ENCODE results near the gene SLIT1.

The SLIT1 gene

GRCh38 chr10:97075421-97075820, 110.3 kb downstream of the SLIT1 start:
- Histone ChIP-seq H2BK120ac (ENCODE audit: low read depth, low read length) (no peak overlapping the region), H2BK12ac (ENCODE audit: low read length in 2 of 2) (no peak overlapping the region), H3K79me1 (replicated peaks; ENCODE audit: low read length, poor library complexity, severe bottlenecking) (no peaks in the 10 kb centered on the region), H3K27me3 (ENCODE audit: control insufficient read depth in 1 of 2, insufficient read depth in 1 of 2, low read length in 2 of 2) (peaks cover 93 to 95% of the 10 kb centered on the region in 2 experiments), H3K23ac (ENCODE audit: low read length in 2 of 2) (no peak overlapping the region), H3K18ac (ENCODE audit: low read depth in 1 of 2, low read length in 2 of 2) (no peak overlapping the region), H2BK5ac (ENCODE audit: low read depth, low read length, poor library complexity, severe bottlenecking) (no peak overlapping the region), H3K4me1 (ENCODE audit: control insufficient read depth, insufficient read depth, low read depth, low read length) (no peaks in the 10 kb centered on the region), H4K8ac (ENCODE audit: low read length) (no peak overlapping the region), H3K4me2 (ENCODE audit: low read length, poor library complexity, severe bottlenecking) (no peak overlapping the region), H4K91ac (ENCODE audit: low read length) (no peak overlapping the region), H2AFZ (ENCODE audit: low read depth, low read length) (no peak overlapping the region), H2BK15ac (ENCODE audit: low read depth, poor library complexity, severe bottlenecking) (no peak overlapping the region), H2AK5ac (ENCODE audit: low read length, severe bottlenecking) (no peak overlapping the region), H3K9ac (ENCODE audit: low read length) (no peak overlapping the region), H3K4me3 (ENCODE audit: insufficient read depth in 1 of 2, low read depth in 1 of 2, low read length in 2 of 2) (no peak overlapping the region), H3K9me3 (ENCODE audit: control insufficient read depth, low read length) (no peaks in the 10 kb centered on the region), H3K14ac (ENCODE audit: low read length in 2 of 2) (no peak overlapping the region), H3K36me3 (ENCODE audit: control insufficient read depth in 1 of 2, insufficient read depth in 2 of 2, low read depth in 1 of 2, low read length in 2 of 2) (no peaks in the 10 kb centered on the region), H3K27ac (ENCODE audit: low read length, poor library complexity, severe bottlenecking) (no peak overlapping the region), H3K4ac (ENCODE audit: low read depth in 1 of 2, low read length in 2 of 2) (no peak overlapping the region)
- no peak for DNase-seq
- 86% methylated on average over 7 of the region's 7 CpGs for WGBS

- H2AK5ac ChIP-seq (ENCODE audit: low read length, severe bottlenecking) = no peak overlapping the region
- 79% methylated on average over 15 of the region's 15 CpGs for WGBS
- no peak overlapping the region for H2AFZ ChIP-seq (ENCODE audit: low read depth, low read length)
- DNase-seq = no peak
- no peak overlapping the region for H2BK120ac ChIP-seq (ENCODE audit: low read depth, low read length)
- H3K23ac ChIP-seq (ENCODE audit: low read length in 2 of 2) = no peak overlapping the region
- H2BK15ac ChIP-seq (ENCODE audit: low read depth, poor library complexity, severe bottlenecking) = no peak overlapping the region
- no peak overlapping the region for H3K4ac ChIP-seq (ENCODE audit: low read depth in 1 of 2, low read length in 2 of 2)
- no peak overlapping the region for H3K4me2 ChIP-seq (ENCODE audit: low read length, poor library complexity, severe bottlenecking)
- H3K27ac ChIP-seq (ENCODE audit: low read length, poor library complexity, severe bottlenecking) = no peak overlapping the region
- H2BK5ac ChIP-seq (ENCODE audit: low read depth, low read length, poor library complexity, severe bottlenecking) = no peak overlapping the region
- no peak overlapping the region for H3K9ac ChIP-seq (ENCODE audit: low read length)
- no peaks in the 10 kb centered on the region for H3K4me1 ChIP-seq (ENCODE audit: control insufficient read depth, insufficient read depth, low read depth, low read length)
- H3K14ac ChIP-seq (ENCODE audit: low read length in 2 of 2) = no peak overlapping the region
- no peak overlapping the region for H2BK12ac ChIP-seq (ENCODE audit: low read length in 2 of 2)
- H3K27me3 ChIP-seq (ENCODE audit: control insufficient read depth in 1 of 2, insufficient read depth in 1 of 2, low read length in 2 of 2) = peaks cover 93 to 95% of the 10 kb centered on the region in 2 experiments
- no peak overlapping the region for H3K18ac ChIP-seq (ENCODE audit: low read depth in 1 of 2, low read length in 2 of 2)
- no peak overlapping the region for H4K8ac ChIP-seq (ENCODE audit: low read length)
- no peak overlapping the region for H3K4me3 ChIP-seq (ENCODE audit: insufficient read depth in 1 of 2, low read depth in 1 of 2, low read length in 2 of 2)
- no peak overlapping the region for H4K91ac ChIP-seq (ENCODE audit: low read length)
- H3K9me3 ChIP-seq (ENCODE audit: control insufficient read depth, low read length) = peaks cover 6% of the 10 kb centered on the region
- no peaks in the 10 kb centered on the region for H3K79me1 ChIP-seq (replicated peaks; ENCODE audit: low read length, poor library complexity, severe bottlenecking)
- H3K36me3 ChIP-seq (ENCODE audit: control insufficient read depth in 1 of 2, insufficient read depth in 2 of 2, low read depth in 1 of 2, low read length in 2 of 2) = no peaks in the 10 kb centered on the region
These were observed 111.3 kb downstream of the SLIT1 start for GRCh38 chr10:97074256-97075145.

GRCh38 chr10:97072851-97073665, 112.7 kb downstream of the SLIT1 start:
- no peak overlapping the region for H2AK5ac ChIP-seq (ENCODE audit: low read length, severe bottlenecking)
- 57% methylated on average over 21 of the region's 21 CpGs for WGBS
- no peak overlapping the region for H2BK15ac ChIP-seq (ENCODE audit: low read depth, poor library complexity, severe bottlenecking)
- H3K4me1 ChIP-seq (ENCODE audit: control insufficient read depth, insufficient read depth, low read depth, low read length) = no peaks in the 10 kb centered on the region
- no peak overlapping the region for H3K23ac ChIP-seq (ENCODE audit: low read length in 2 of 2)
- no peak overlapping the region for H2BK120ac ChIP-seq (ENCODE audit: low read depth, low read length)
- H3K9ac ChIP-seq (ENCODE audit: low read length) = no peak overlapping the region
- no peak overlapping the region for H2BK12ac ChIP-seq (ENCODE audit: low read length in 2 of 2)
- H3K79me1 ChIP-seq (replicated peaks; ENCODE audit: low read length, poor library complexity, severe bottlenecking) = no peaks in the 10 kb centered on the region
- no peak overlapping the region for H4K91ac ChIP-seq (ENCODE audit: low read length)
- peaks cover 9% of the 10 kb centered on the region for H3K9me3 ChIP-seq (ENCODE audit: control insufficient read depth, low read length)
- no peak overlapping the region for H3K27ac ChIP-seq (ENCODE audit: low read length, poor library complexity, severe bottlenecking)
- H4K8ac ChIP-seq (ENCODE audit: low read length) = no peak overlapping the region
- no peak overlapping the region for H3K18ac ChIP-seq (ENCODE audit: low read depth in 1 of 2, low read length in 2 of 2)
- H3K4me2 ChIP-seq (ENCODE audit: low read length, poor library complexity, severe bottlenecking) = no peak overlapping the region
- no peaks in the 10 kb centered on the region for H3K36me3 ChIP-seq (ENCODE audit: control insufficient read depth in 1 of 2, insufficient read depth in 2 of 2, low read depth in 1 of 2, low read length in 2 of 2)
- H3K14ac ChIP-seq (ENCODE audit: low read length in 2 of 2) = no peak overlapping the region
- no peak overlapping the region for H2BK5ac ChIP-seq (ENCODE audit: low read depth, low read length, poor library complexity, severe bottlenecking)
- no peak overlapping the region for H3K4me3 ChIP-seq (ENCODE audit: insufficient read depth in 1 of 2, low read depth in 1 of 2, low read length in 2 of 2)
- H2AFZ ChIP-seq (ENCODE audit: low read depth, low read length) = no peak overlapping the region
- no peak overlapping the region for H3K4ac ChIP-seq (ENCODE audit: low read depth in 1 of 2, low read length in 2 of 2)
- peaks cover 92 to 94% of the 10 kb centered on the region in 2 experiments for H3K27me3 ChIP-seq (ENCODE audit: control insufficient read depth in 1 of 2, insufficient read depth in 1 of 2, low read length in 2 of 2)
- DNase-seq = peak; percentile 70

DNA sequence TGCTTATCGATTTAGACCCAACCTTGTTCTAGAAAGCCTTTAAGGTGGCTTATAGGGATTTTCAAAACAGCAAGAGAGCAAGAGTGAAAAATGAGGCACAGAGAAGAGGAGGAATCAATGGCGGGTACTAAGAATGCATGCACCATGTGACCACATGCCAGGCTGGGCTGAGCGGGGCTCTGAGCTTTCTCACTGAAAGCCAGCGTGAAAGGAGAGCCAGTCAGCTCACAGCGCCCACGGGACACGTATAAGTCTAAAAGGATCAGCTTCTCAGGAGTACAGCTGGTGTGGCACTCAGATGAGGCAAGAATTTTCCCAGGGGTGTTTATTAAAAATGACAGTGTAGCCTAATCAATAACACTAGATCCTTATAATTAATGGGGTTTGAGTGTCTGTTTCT, 114.3 kb downstream of the SLIT1 start:
- H3K4me2 ChIP-seq (ENCODE audit: low read length, poor library complexity, severe bottlenecking) = no peak overlapping the region
- no peak overlapping the region for H2AK5ac ChIP-seq (ENCODE audit: low read length, severe bottlenecking)
- H3K23ac ChIP-seq (ENCODE audit: low read length in 2 of 2) = no peak overlapping the region
- no peak overlapping the region for H3K9ac ChIP-seq (ENCODE audit: low read length)
- no peak overlapping the region for H3K14ac ChIP-seq (ENCODE audit: low read length in 2 of 2)
- H4K8ac ChIP-seq (ENCODE audit: low read length) = no peak overlapping the region
- no peak overlapping the region for H2BK12ac ChIP-seq (ENCODE audit: low read length in 2 of 2)
- no peaks in the 10 kb centered on the region for H3K4me1 ChIP-seq (ENCODE audit: control insufficient read depth, insufficient read depth, low read depth, low read length)
- no peak overlapping the region for H2BK5ac ChIP-seq (ENCODE audit: low read depth, low read length, poor library complexity, severe bottlenecking)
- H2BK120ac ChIP-seq (ENCODE audit: low read depth, low read length) = no peak overlapping the region
- H2AFZ ChIP-seq (ENCODE audit: low read depth, low read length) = no peak overlapping the region
- H3K27ac ChIP-seq (ENCODE audit: low read length, poor library complexity, severe bottlenecking) = no peak overlapping the region
- peaks cover 9% of the 10 kb centered on the region for H3K9me3 ChIP-seq (ENCODE audit: control insufficient read depth, low read length)
- H4K91ac ChIP-seq (ENCODE audit: low read length) = no peak overlapping the region
- no peak for DNase-seq
- H3K36me3 ChIP-seq (ENCODE audit: control insufficient read depth in 1 of 2, insufficient read depth in 2 of 2, low read depth in 1 of 2, low read length in 2 of 2) = no peaks in the 10 kb centered on the region
- H3K18ac ChIP-seq (ENCODE audit: low read depth in 1 of 2, low read length in 2 of 2) = no peak overlapping the region
- H3K4me3 ChIP-seq (ENCODE audit: insufficient read depth in 1 of 2, low read depth in 1 of 2, low read length in 2 of 2) = no peak overlapping the region
- H2BK15ac ChIP-seq (ENCODE audit: low read depth, poor library complexity, severe bottlenecking) = no peak overlapping the region
- no peak overlapping the region for H3K4ac ChIP-seq (ENCODE audit: low read depth in 1 of 2, low read length in 2 of 2)
- H3K79me1 ChIP-seq (replicated peaks; ENCODE audit: low read length, poor library complexity, severe bottlenecking) = no peaks in the 10 kb centered on the region
- peaks cover 85 to 90% of the 10 kb centered on the region in 2 experiments for H3K27me3 ChIP-seq (ENCODE audit: control insufficient read depth in 1 of 2, insufficient read depth in 1 of 2, low read length in 2 of 2)
- 96% methylated on average over 6 of the region's 7 CpGs for WGBS

All from mesenchymal stem cell (in vitro differentiated cells and primary cell).